ENCODE data around the gene PRKAG2.

The PRKAG2 gene

DNA sequence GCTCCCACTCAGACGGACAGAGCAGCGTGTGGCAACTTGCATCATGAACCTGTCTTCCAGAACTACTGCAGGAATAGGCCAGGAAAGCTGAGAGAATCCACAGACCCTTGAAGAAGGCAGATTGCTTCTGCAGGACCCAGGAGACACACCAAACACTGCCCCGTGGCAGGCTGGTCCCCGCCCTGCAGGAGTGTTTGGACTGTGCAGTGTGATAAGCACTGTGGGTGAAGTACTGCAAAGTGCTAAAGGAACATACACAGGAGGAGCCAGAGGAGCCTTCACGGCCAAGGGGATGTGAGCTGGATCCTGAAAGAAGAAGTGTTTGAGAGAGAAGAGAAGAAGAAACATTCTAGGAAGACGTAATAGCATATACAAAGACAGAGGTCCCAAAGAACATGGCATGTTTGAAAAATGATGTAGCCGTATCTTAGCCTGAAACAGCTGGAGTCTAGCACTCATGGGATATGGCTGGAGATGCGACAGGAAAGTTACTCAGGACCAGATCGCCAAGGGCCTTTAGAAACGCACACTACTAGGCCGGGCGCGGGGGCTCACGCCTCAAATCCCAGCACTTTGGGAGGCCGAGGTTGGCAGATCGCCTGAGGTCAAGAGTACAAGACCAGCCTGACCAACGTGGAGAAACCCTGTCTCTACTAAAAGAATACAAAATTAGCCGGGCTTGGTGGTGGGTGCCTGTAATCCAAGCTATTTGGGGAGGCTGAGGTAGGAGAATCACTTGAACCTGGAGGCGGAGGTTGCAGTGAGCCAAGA is 260.3 kb downstream of the PRKAG2 start:
- in situ Hi-C loops (cut with HindIII; ENCODE audit: low pct_unique_long_range_greater_than_20kb, low sequenced_read_pairs) = no loop called here
- no peak for DNase-seq (ENCODE audit: low read depth in 1 of 2, low spot score in 1 of 2)

DNA sequence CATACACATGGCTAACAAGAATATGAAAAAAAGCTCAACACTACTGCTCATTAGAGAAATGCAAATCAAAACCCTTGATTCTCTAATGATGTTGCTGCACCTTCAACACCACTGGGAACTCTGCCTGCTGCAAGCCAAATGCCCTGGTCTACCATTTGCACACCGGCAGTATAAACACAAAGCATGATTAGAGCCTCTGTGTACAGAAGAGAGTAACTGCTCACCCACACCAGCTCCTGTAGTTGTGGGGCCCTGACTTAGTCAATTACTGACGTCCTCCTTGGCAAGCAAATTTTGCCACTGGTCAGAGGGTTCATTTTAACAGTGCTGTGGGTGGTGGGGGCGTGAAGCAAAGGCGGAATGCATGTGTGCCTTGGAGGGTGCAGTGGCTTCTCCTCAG is 261.1 kb downstream of the PRKAG2 start:
- TF ChIP-seq JUND (IDR thresholded peaks at IDR 0.05; ENCODE audit: low read depth) = no peak
- in situ Hi-C loops (cut with HindIII; ENCODE audit: low pct_unique_long_range_greater_than_20kb, low sequenced_read_pairs) = no loop called here
- DNase-seq (ENCODE audit: low read depth in 1 of 2, low spot score in 1 of 2) = no peak

More for the DNA sequence above, 260.3 kb downstream of the PRKAG2 start:
- TF ChIP-seq JUND (IDR thresholded peaks at IDR 0.05; ENCODE audit: low read depth) = no peak

GRCh38 chr7:151615058-151615457 is 261.9 kb downstream of the PRKAG2 start:
- in situ Hi-C loops (cut with HindIII; ENCODE audit: low pct_unique_long_range_greater_than_20kb, low sequenced_read_pairs) = no loop called here
- no peak for TF ChIP-seq JUND (IDR thresholded peaks at IDR 0.05; ENCODE audit: low read depth)
- DNase-seq (ENCODE audit: low read depth in 1 of 2, low spot score in 1 of 2) = no peak

DNA sequence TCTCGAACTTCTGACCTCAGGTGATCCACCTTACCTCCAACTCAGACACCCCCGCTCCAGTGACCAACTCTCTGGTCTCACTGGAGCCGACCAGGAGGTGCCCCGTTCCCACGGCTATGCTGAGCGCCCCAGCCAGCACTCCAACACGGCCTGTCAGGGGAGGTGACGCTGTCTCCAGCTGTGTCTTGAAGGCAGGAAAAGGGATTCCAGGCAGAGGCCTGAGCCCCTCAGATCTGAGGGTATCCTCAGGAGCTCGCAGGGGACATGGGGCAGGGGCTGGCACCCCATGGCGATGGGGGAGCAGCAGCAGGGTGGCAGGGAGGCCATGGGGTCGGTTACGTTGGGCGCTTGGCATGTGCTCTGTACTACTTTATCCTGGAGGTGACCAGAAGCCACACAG is 262.9 kb downstream of the PRKAG2 start:
- in situ Hi-C loops (cut with HindIII; ENCODE audit: low pct_unique_long_range_greater_than_20kb, low sequenced_read_pairs) = no loop called here
- no peak for DNase-seq (ENCODE audit: low read depth in 1 of 2, low spot score in 1 of 2)
- no peak for TF ChIP-seq JUND (IDR thresholded peaks at IDR 0.05; ENCODE audit: low read depth)

GRCh38 chr7:151611878-151612277 is 265.0 kb downstream of the PRKAG2 start:
- no peak for TF ChIP-seq JUND (IDR thresholded peaks at IDR 0.05; ENCODE audit: low read depth)
- DNase-seq (ENCODE audit: low read depth in 1 of 2, low spot score in 1 of 2) = no peak
- in situ Hi-C loops (cut with HindIII; ENCODE audit: low pct_unique_long_range_greater_than_20kb, low sequenced_read_pairs) = no loop called here

- no peak for TF ChIP-seq JUND (IDR thresholded peaks at IDR 0.05; ENCODE audit: low read depth)
- in situ Hi-C loops (cut with HindIII; ENCODE audit: low pct_unique_long_range_greater_than_20kb, low sequenced_read_pairs) = no loop called here
- DNase-seq (ENCODE audit: low read depth in 1 of 2, low spot score in 1 of 2) = no peak
These were observed 265.9 kb downstream of the PRKAG2 start for GRCh38 chr7:151611041-151611440.

DNA sequence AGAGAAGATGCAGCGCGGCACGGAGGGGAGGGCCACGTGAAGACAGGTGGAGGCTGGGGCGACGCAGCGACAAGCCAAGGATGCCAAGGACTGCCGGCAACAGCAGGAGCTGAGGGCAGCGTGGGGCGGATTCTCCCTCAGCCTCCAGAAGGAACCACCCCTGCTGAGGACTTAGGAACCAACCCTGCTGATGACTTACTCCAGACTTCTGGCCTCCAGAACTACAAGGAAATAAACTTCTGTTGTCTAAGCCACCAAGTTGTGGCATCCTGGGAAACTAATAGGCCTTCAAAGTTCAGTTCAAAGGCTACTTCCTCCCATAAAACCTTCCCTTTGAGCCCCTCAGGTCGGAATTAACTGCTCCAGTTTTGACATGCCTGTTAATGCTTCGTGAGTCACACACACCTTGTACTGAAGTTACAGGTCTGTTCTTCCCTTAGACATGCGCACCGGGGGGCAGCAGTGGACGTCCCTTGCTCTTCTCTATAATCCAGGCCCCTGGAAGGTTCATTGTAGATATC is 268.8 kb downstream of the PRKAG2 start:
- no peak for TF ChIP-seq JUND (IDR thresholded peaks at IDR 0.05; ENCODE audit: low read depth)
- in situ Hi-C loops (cut with HindIII; ENCODE audit: low pct_unique_long_range_greater_than_20kb, low sequenced_read_pairs) = no loop called here
- DNase-seq (ENCODE audit: low read depth in 1 of 2, low spot score in 1 of 2) = no peak

- DNase-seq (ENCODE audit: low read depth in 1 of 2, low spot score in 1 of 2) = no peak
- TF ChIP-seq JUND (IDR thresholded peaks at IDR 0.05; ENCODE audit: low read depth) = no peak
- in situ Hi-C loops (cut with HindIII; ENCODE audit: low pct_unique_long_range_greater_than_20kb, low sequenced_read_pairs) = no loop called here
These were observed 269.4 kb downstream of the PRKAG2 start for GRCh38 chr7:151607464-151607867.

- no peak for DNase-seq (ENCODE audit: low read depth in 1 of 2, low spot score in 1 of 2)
- TF ChIP-seq JUND (IDR thresholded peaks at IDR 0.05; ENCODE audit: low read depth) = no peak
- in situ Hi-C loops (cut with HindIII; ENCODE audit: low pct_unique_long_range_greater_than_20kb, low sequenced_read_pairs) = no loop called here
These were observed 273.0 kb downstream of the PRKAG2 start for GRCh38 chr7:151603951-151604350.

DNA sequence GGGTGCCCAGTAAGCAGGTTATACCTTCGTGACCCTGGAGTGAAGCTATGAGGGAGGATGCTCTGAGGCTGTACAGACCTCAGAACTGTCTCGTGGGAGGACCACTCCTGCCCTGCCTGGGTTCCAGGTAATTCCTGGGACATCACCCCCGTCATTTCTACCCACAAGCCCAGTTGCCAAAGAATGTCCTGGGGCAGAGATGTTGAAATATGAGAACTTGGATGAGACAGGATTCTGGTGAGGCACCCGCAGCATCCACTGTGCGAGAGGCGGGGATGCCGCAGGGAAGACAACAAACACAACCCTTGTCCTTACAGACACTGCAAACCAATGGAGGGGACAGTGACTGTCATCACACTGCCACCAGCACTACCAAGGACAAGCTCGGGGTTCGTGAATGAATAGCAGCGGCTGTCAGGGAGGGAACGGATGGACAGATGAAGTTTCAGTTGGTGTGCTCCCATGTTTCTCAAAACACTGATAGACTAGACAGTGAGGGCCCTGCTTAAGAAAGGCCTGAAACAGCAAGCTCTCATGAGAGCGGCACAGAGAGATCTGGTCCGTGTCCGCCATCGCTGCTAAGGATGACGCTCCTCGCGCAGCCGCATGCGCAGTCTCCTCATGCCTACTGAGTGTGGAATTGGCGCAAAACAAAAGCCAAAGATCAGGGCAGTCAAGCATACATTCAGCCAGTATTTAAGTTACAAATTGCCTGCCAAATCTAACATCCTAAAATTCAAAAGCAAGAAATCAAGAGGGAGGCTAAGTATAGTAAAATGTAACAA is 275.2 kb downstream of the PRKAG2 start:
- in situ Hi-C loops (cut with HindIII; ENCODE audit: low pct_unique_long_range_greater_than_20kb, low sequenced_read_pairs) = no loop called here
- DNase-seq (ENCODE audit: low read depth in 1 of 2, low spot score in 1 of 2) = no peak
- no peak for TF ChIP-seq JUND (IDR thresholded peaks at IDR 0.05; ENCODE audit: low read depth)

DNA sequence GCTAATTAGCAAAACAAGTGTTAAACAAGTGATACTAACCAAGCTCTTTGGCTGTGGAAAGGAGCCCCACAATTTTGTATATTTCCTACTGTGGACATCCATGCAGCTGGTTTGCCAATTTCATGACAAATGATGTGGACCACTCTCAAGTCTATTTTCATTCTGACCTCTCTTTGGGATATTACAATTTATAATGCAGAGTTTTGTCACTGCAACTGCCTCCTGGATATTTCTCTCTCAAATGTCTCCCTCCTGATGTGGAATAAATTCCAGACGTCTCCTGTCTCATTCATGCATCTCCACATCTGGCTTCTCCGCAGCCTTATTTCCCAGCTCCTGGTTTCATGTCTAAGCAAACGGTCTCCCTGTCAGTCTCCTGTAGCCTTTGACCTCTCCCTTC is 276.6 kb downstream of the PRKAG2 start:
- no peak for TF ChIP-seq JUND (IDR thresholded peaks at IDR 0.05; ENCODE audit: low read depth)
- in situ Hi-C loops (cut with HindIII; ENCODE audit: low pct_unique_long_range_greater_than_20kb, low sequenced_read_pairs) = no loop called here
- no peak for DNase-seq (ENCODE audit: low read depth in 1 of 2, low spot score in 1 of 2)

- TF ChIP-seq JUND (IDR thresholded peaks at IDR 0.05; ENCODE audit: low read depth) = no peak
- in situ Hi-C loops (cut with HindIII; ENCODE audit: low pct_unique_long_range_greater_than_20kb, low sequenced_read_pairs) = no loop called here
- DNase-seq (ENCODE audit: low read depth in 1 of 2, low spot score in 1 of 2) = no peak
These were observed 277.3 kb downstream of the PRKAG2 start for GRCh38 chr7:151599401-151600227.

Measured in T47D (cell line).